Left ventricle myocardium inferior (tissue), 1 donor: ENCODE results near the gene DRC1. TPM values are rescaled to one million over a fixed set of nuclear protein-coding genes. Genes with fewer than 3 reads are reported as not detected.

Experiments used
- DNase-seq: peaks from one replicate; pipeline ENCODE4 v3.0.0-alpha.2; 2020
- H3K27ac ChIP-seq: fragments of 200-600 bp; replicated peaks from 2 replicates; pipeline ENCODE4 v1.8.0; 2021
- H3K27me3 ChIP-seq: fragments of 200-600 bp; 2 replicates; pipeline ENCODE4 v1.8.0; 2021; ENCODE audit warnings: low read depth
- H3K36me3 ChIP-seq: fragments of 200-600 bp; 2 replicates; pipeline ENCODE4 v1.8.0; 2021
- H3K4me1 ChIP-seq: fragments of 200-600 bp; 2 replicates; pipeline ENCODE4 v1.8.0; 2021
- H3K4me3 ChIP-seq: fragments of 200-600 bp; 2 replicates; pipeline ENCODE4 v1.8.0; 2021; ENCODE audit warnings: mild to moderate bottlenecking, moderate library complexity
- H3K9me3 ChIP-seq: fragments of 200-600 bp; replicated peaks from 2 replicates; pipeline ENCODE4 v1.8.0; 2021
- CTCF ChIP-seq: fragments of 200-600 bp; IDR thresholded peaks from 2 replicates; pipeline ENCODE4 v1.8.0; 2021; ENCODE audit warnings: antibody characterized with exemption, mild to moderate bottlenecking, borderline replicate concordance
- intact Hi-C: fragments of 100-400 bp; cut with micrococcal nuclease; formaldehyde crosslinking; loops from one replicate; pipeline ENCODE4 v1.11.0; 2022
- total RNA-seq: library from RNA; stranded (reverse); fragmentation: NEBNext Ultra II Directional; extraction: Animal tissue kit (Norgen Biotek cat#: 25700); gene quantifications from one replicate; pipeline ENCODE4 v1.2.1, GENCODE V29; 2021
- donor health status: DM: no; HTN: yes; CAD: no; lungs with severe emphysema.

The DRC1 gene
- total RNA-seq, 1 donor from 2014 or later: not detected

GRCh38 chr2:26470601-26471260, 69.0 kb downstream of the DRC1 start:
- TF ChIP-seq CTCF: no peak
- DNase-seq: no peak
- Histone ChIP-seq H3K9me3 (peaks cover 15% of the 10 kb centered on the region), H3K27me3 (no peaks in the 10 kb centered on the region), H3K27ac (no peak overlapping the region), H3K36me3 (no peaks in the 10 kb centered on the region), H3K4me1 (no peaks in the 10 kb centered on the region), H3K4me3 (no peak overlapping the region)
- intact Hi-C loops: no loop called here

- no peaks in the 10 kb centered on the region for H3K4me1 ChIP-seq
- intact Hi-C loops: no loop called here
- H3K27me3 ChIP-seq: no peaks in the 10 kb centered on the region
- no peak overlapping the region for H3K4me3 ChIP-seq
- H3K27ac ChIP-seq: no peak overlapping the region
- no peaks in the 10 kb centered on the region for H3K36me3 ChIP-seq
- DNase-seq: no peak
- no peak for TF ChIP-seq CTCF
- peaks cover 15% of the 10 kb centered on the region for H3K9me3 ChIP-seq
Measured at GRCh38 chr2:26471289-26471688, 69.6 kb downstream of the DRC1 start.

- H3K27ac ChIP-seq: no peak overlapping the region
Measured at GRCh38 chr2:26471766-26472706, 70.3 kb downstream of the DRC1 start.

GRCh38 chr2:26472821-26473655, 71.3 kb downstream of the DRC1 start:
- TF ChIP-seq CTCF: no peak
- no peak overlapping the region for H3K27ac ChIP-seq
- no peaks in the 10 kb centered on the region for H3K27me3 ChIP-seq
- intact Hi-C loops: no loop called here
- no peak for DNase-seq
- peaks cover 15% of the 10 kb centered on the region for H3K9me3 ChIP-seq
- H3K4me3 ChIP-seq: no peak overlapping the region
- peaks cover 8% of the 10 kb centered on the region for H3K4me1 ChIP-seq
- H3K36me3 ChIP-seq: no peaks in the 10 kb centered on the region

More at GRCh38 chr2:26471766-26472706, 70.3 kb downstream of the DRC1 start:
- intact Hi-C loops: no loop called here
- H3K4me1 ChIP-seq: no peaks in the 10 kb centered on the region
- DNase-seq: no peak
- no peaks in the 10 kb centered on the region for H3K36me3 ChIP-seq
- no peaks in the 10 kb centered on the region for H3K27me3 ChIP-seq
- no peak overlapping the region for H3K4me3 ChIP-seq
- peaks cover 15% of the 10 kb centered on the region for H3K9me3 ChIP-seq
- TF ChIP-seq CTCF: peak; percentile 11

GRCh38 chr2:26473796-26474195, 72.1 kb downstream of the DRC1 start:
- Histone ChIP-seq H3K4me3 (no peak overlapping the region), H3K27me3 (no peaks in the 10 kb centered on the region), H3K36me3 (no peaks in the 10 kb centered on the region), H3K27ac (no peak overlapping the region), H3K9me3 (peaks cover 15% of the 10 kb centered on the region), H3K4me1 (peaks cover 14% of the 10 kb centered on the region)
- no peak for DNase-seq
- no peak for TF ChIP-seq CTCF
- intact Hi-C loops: no loop called here
